ENCODE measurements around the gene TRIM44.

GRCh38 chr11:35792148-35792845 is 129.7 kb downstream of the TRIM44 start:
- TF ChIP-seq CTCF (IDR thresholded peaks at IDR 0.05) (no peak), POLR2AphosphoS5 (IDR thresholded peaks at IDR 0.05) (no peak), POLR2A (IDR thresholded peaks at IDR 0.05) (no peak)
